Measurements from ENCODE around the gene CCDC116. TPM values are rescaled to one million over a fixed set of nuclear protein-coding genes. Genes with fewer than 3 reads are reported as not detected.
A peak's percentile ranks its signal among the peaks of the same experiment; 100 is the strongest.

CCDC116 gene, protein sequence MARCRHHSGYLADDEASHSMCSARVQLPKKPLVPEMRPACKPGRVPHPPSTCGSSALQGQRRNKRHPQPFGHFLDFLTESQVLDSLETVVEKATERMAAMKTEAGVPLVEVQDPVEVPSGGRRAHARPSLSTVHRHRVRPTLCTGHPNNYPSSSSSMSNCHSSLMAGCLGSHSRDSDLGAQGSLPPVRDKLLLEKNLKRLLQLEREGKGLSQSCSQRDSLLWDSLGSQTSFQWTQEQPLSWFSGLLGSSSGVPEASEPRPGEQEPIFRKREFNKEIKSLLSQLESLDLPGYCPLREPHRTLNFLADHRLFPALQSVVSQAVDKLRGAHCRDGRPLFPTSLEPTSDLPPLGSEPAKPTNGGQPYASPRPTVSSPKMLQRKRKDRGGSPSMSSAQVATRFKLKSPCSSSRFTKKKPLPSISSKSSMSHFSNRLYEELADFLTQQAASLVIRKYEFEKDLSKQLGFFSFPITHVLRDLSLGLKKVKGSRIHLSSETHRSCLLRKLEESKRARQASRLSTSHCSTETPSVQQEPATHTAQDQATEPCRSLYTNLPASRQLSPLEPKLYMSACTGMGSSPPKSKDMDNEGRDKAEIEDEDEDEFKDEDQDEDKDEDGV
- 1 to 10 TPM; 2.0 to 2.5 TPM for total RNA-seq

- Mint-ChIP-seq H3K36me3 (no peaks in the 10 kb centered on the region), H3K27me3 (no peaks in the 10 kb centered on the region), H3K27ac (peak within 1 kb of the TSS in 1 of 2 donors; percentile 61), H3K9me3 (no peaks in the 10 kb centered on the region), H3K4me3 (no peak within 1 kb of the TSS), H3K4me1 (ENCODE audit: low read depth in 2 of 2) (peaks cover 8 to 25% of the 10 kb centered on the region in 2 donors)
- DNase-seq (ENCODE audit: low spot score) (peak; percentile 76), ATAC-seq (peak; percentile 59 to 74)
These were observed at the start of gene CCDC116 for GRCh38 chr22:21632237-21632895. CCDC116 (plus strand) TSS chr22:21632760; CDS start chr22:21633182, 422 bp downstream.

- H3K36me3 Mint-ChIP-seq = peaks cover 11% of the 10 kb centered on the region
- peaks cover 44 to 51% of the 10 kb centered on the region in 2 donors for H3K4me1 Mint-ChIP-seq (ENCODE audit: low read depth in 2 of 2)
- peaks cover 2% of the 10 kb centered on the region for H3K9me3 Mint-ChIP-seq
- H3K27ac Mint-ChIP-seq = peak overlapping the region; percentile 68 to 84
- ATAC-seq (peak in 1 of 2 donors; percentile 34), DNase-seq (ENCODE audit: low spot score) (no peak)
- no peaks in the 10 kb centered on the region for H3K27me3 Mint-ChIP-seq
- H3K4me3 Mint-ChIP-seq = peak overlapping the region; percentile 33
These were observed 49.5 kb upstream of the CCDC116 start for GRCh38 chr22:21582801-21583740.

GRCh38 chr22:21585389-21585788 is 47.2 kb upstream of the CCDC116 start:
- DNase-seq (ENCODE audit: low spot score) (no peak), ATAC-seq (no peak)
- Mint-ChIP-seq H3K9me3 (peaks cover 2% of the 10 kb centered on the region), H3K4me3 (peak overlapping the region; percentile 52), H3K4me1 (ENCODE audit: low read depth in 2 of 2) (peaks cover 40 to 47% of the 10 kb centered on the region in 2 donors), H3K27ac (peak overlapping the region; percentile 83 to 96), H3K36me3 (peaks cover 12% of the 10 kb centered on the region), H3K27me3 (no peaks in the 10 kb centered on the region)

DNA sequence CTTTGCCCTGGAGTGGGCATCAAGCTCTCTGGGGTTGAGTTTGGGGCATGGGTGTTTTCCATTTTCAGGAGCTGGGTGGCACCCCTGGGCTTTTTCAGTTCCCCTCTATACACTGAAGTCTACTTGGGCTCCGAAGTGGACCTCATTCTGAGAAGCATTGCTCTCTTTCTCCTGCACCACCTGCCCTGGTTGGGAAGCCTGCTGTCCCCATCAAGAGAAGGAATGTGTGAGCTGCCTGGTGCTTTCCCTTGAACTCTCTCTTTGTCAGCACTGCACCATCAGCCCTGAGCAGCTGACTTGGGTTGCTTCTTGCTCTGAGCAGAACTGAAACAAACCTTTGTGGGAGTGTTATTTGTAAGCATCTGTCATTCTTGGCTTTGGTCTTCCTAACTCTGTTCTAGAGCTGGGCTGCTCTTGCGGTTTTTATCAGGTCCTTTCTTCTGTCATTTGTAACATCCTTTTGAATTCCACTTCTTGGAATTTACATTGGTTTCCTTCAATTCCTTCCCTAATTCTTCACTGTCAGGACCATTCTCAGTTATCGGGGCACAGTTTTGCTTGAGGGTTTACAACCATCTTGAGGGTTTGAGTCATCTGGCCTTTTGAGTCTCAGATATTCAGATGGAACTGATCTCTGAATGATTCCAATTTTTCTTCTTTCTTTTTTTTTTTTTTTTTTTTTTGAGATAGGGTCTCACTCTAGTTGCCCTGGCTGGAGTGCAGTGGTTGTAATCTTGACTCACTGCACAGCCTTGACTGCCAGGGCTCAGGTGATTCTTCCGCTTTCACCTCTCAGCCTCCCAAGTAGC is 44.6 kb upstream of the CCDC116 start:
- peaks cover 16% of the 10 kb centered on the region for H3K36me3 Mint-ChIP-seq
- peaks cover 59 to 61% of the 10 kb centered on the region in 2 donors for H3K4me1 Mint-ChIP-seq (ENCODE audit: low read depth in 2 of 2)
- peak overlapping the region; percentile 74 for H3K4me3 Mint-ChIP-seq
- H3K9me3 Mint-ChIP-seq = peaks cover 2% of the 10 kb centered on the region
- peak overlapping the region; percentile 87 to 96 for H3K27ac Mint-ChIP-seq
- DNase-seq (ENCODE audit: low spot score) = peak; percentile 81
- ATAC-seq = peak; percentile 95
- no peaks in the 10 kb centered on the region for H3K27me3 Mint-ChIP-seq

GRCh38 chr22:21589396-21589795 is 43.2 kb upstream of the CCDC116 start:
- peaks cover 29% of the 10 kb centered on the region for H3K36me3 Mint-ChIP-seq
- H3K4me3 Mint-ChIP-seq = peak overlapping the region; percentile 74
- DNase-seq (ENCODE audit: low spot score) = no peak
- H3K9me3 Mint-ChIP-seq = peaks cover 2% of the 10 kb centered on the region
- peak; percentile 54 for ATAC-seq
- H3K27ac Mint-ChIP-seq = peak overlapping the region; percentile 87 to 96
- peaks cover 66 to 68% of the 10 kb centered on the region in 2 donors for H3K4me1 Mint-ChIP-seq (ENCODE audit: low read depth in 2 of 2)
- no peaks in the 10 kb centered on the region for H3K27me3 Mint-ChIP-seq

DNA sequence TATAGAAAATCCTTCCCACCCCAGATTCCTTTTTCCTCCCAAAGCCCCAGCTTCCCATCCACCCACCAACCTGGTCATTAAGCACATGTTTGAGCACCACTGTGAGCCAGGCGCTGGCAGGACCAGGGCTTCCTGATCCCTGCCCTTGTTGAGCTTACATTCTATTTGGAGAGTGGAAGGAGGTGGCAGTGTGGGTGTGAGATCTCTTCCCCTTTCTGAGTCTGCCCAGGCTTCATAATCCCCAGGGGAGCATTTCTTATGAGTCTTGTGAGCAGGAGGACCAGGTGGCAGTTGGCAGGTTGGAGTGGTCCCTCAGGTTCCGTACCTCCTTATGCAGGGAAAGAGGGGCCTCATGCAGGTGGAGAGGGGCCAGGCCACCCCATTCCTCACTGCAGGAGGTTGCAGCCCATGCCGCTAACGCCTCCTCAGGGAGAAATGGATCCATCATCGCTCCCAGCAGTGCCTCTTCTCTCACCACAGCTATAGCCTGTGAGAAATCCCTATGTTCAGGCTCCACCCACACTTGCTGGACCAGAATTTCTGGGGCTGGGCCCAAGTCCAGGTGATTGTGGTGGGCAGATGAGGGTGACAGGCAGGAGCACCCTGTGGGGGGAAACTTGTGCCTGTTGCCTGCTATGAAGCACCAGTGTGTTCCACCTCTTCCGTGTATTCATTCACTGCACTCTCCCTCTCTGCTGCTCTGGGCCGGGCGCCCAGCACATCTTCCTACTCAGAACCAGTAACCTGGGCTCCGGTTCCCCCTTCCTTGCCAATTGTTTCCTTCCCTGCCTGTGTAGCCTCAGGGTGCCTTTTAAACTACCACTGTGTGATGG is 41.5 kb upstream of the CCDC116 start:
- no peaks in the 10 kb centered on the region for H3K9me3 Mint-ChIP-seq
- no peaks in the 10 kb centered on the region for H3K27me3 Mint-ChIP-seq
- H3K4me1 Mint-ChIP-seq (ENCODE audit: low read depth in 2 of 2) = peaks cover 73 to 74% of the 10 kb centered on the region in 2 donors
- peak overlapping the region; percentile 74 for H3K4me3 Mint-ChIP-seq
- DNase-seq (ENCODE audit: low spot score) (no peak), ATAC-seq (no peak)
- H3K36me3 Mint-ChIP-seq = peaks cover 24% of the 10 kb centered on the region
- peak overlapping the region; percentile 87 to 96 for H3K27ac Mint-ChIP-seq

DNA sequence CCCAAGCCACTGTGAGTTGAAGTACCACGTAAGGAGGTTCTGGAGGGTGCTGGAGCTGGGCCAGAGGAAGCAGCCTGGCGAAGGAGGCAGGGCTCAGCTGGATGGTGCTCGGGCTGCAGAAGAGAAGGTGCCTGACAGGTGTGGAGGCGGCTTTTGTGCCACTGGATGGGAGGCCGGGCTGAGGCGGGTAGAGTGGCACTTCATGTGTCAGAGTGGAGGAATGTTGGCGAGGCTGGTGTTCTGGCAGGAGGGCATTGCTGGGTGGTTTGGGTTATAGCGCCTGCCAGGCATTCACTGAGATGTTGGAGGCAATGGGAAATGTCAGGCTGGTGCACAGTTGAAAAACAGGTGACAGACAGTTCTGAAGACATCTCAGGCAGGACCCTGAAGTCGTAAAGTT is 40.9 kb upstream of the CCDC116 start:
- no peak for DNase-seq (ENCODE audit: low spot score)
- peak overlapping the region; percentile 87 to 96 for H3K27ac Mint-ChIP-seq
- ATAC-seq = no peak
- no peaks in the 10 kb centered on the region for H3K27me3 Mint-ChIP-seq
- peaks cover 73 to 74% of the 10 kb centered on the region in 2 donors for H3K4me1 Mint-ChIP-seq (ENCODE audit: low read depth in 2 of 2)
- H3K4me3 Mint-ChIP-seq = peak overlapping the region; percentile 25
- no peaks in the 10 kb centered on the region for H3K9me3 Mint-ChIP-seq
- peaks cover 24% of the 10 kb centered on the region for H3K36me3 Mint-ChIP-seq

DNA sequence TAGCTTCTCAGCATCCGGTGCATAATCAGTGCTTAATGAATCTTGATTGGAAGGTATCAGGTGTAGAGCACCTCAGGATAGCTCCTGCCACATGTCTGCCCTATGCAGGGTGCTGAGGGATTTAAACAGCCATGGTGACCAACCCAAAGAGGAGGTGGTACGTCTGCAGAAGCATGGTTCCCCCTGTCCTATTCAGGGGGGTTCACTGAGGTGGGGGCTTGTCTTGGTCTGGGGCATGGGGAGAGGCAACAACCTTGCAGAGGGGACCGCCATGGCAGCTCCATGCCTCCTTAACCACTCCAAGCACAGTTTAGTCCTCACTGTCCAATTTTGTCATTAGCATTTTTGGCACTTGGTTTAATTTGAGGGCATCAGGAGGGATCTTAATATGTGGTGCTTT is 40.1 kb upstream of the CCDC116 start:
- DNase-seq (ENCODE audit: low spot score) = no peak
- Mint-ChIP-seq H3K4me1 (ENCODE audit: low read depth in 2 of 2) (peaks cover 70 to 71% of the 10 kb centered on the region in 2 donors), H3K36me3 (peaks cover 24% of the 10 kb centered on the region), H3K27me3 (no peaks in the 10 kb centered on the region), H3K9me3 (no peaks in the 10 kb centered on the region), H3K27ac (peak overlapping the region in 1 of 2 donors; percentile 96), H3K4me3 (no peak overlapping the region)
- no peak for ATAC-seq

DNA sequence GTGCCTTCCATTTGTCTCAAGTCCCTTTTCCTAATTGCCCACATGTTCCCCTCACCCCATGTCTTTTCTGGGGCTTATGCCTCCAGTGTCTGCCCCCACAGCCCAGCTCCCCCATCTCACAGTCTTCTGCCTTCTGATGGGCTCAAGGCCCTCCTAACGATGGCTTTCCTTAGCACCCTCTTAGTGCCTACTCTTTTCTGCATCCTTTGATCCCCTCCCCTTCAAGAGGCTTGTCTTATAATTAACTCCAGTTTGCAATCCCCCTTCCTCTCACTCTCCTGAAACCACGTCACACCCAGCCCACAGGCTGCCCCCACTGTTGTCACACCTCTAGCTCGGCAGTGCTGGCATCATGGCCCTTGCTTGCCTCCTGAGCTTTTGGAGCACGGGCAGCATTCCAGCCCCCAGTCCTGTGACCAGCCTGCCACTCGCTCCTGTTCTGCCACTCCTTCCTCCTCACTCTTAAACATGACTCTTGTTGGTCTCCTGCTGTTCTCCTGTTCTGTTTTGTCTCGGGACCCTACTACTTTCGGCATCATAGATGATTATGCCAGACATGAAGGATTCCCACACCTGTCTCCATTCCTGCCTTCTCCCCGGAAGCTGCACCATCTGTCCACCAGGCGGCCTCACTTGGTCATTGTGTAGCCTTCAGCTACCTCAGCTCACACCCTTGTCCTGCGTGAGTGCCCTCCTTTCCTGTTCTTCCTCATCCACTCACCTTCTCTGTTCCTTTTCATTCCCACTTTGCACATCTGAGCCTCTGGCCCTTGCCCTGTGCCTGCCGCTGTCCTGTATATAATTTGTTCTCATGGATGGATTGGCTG is 38.9 kb upstream of the CCDC116 start:
- Mint-ChIP-seq H3K4me1 (ENCODE audit: low read depth in 2 of 2) (peaks cover 65 to 68% of the 10 kb centered on the region in 2 donors), H3K27me3 (no peaks in the 10 kb centered on the region), H3K4me3 (peak overlapping the region; percentile 66), H3K27ac (peak overlapping the region; percentile 69 to 83), H3K36me3 (peaks cover 29% of the 10 kb centered on the region), H3K9me3 (no peaks in the 10 kb centered on the region)
- peak in 1 of 2 donors; percentile 55 for ATAC-seq
- no peak for DNase-seq (ENCODE audit: low spot score)

GRCh38 chr22:21594865-21595452 is 37.6 kb upstream of the CCDC116 start:
- Mint-ChIP-seq H3K4me1 (ENCODE audit: low read depth in 2 of 2) (peaks cover 67 to 72% of the 10 kb centered on the region in 2 donors), H3K27ac (peak overlapping the region; percentile 69 to 83)

More at GRCh38 chr22:21594865-21595452, 37.6 kb upstream of the CCDC116 start:
- DNase-seq (ENCODE audit: low spot score) (no peak), ATAC-seq (no peak)
- no peaks in the 10 kb centered on the region for H3K27me3 Mint-ChIP-seq
- H3K4me3 Mint-ChIP-seq = no peak overlapping the region
- no peaks in the 10 kb centered on the region for H3K9me3 Mint-ChIP-seq
- H3K36me3 Mint-ChIP-seq = peaks cover 36% of the 10 kb centered on the region

All from natural killer cell treated with Interleukin-12 subunit alpha and Interleukin-12 subunit beta and Interleukin-15 and Interleukin-18, amount 100 ng/mL, for 72 hours (primary cell).